GM19468 (cell line): ENCODE measurements around the gene RGS12.
A peak's percentile ranks its signal among the peaks of the same experiment; 100 is the strongest.
"Not testable (repeated sequence)": the region's sequence is repeated elsewhere in the genome, so short reads cannot be mapped to it uniquely, and the experiment has no call there.

Experiments used
- ATAC-seq: cut with Tn5 transposase; IDR thresholded peaks from one replicate; pipeline ENCODE4 v1.9.1; 2021; ENCODE audit warnings: mild to moderate bottlenecking, moderate library complexity, moderate number of reproducible peaks; ENCODE audit not compliant: unreplicated experiment; ENCODE audit errors: extremely low read depth

RGS12 gene

GRCh38 chr4:3293401-3294391 lies 875 bp downstream of the RGS12 start:
- ATAC-seq = no peak

GRCh38 chr4:3294401-3295241 lies 1.8 kb downstream of the RGS12 start:
- no peak for ATAC-seq

- no peak for ATAC-seq
Observed at GRCh38 chr4:3295837-3296624, 3.2 kb downstream of the RGS12 start.

- ATAC-seq = no peak
Observed at GRCh38 chr4:3296651-3297050, 3.8 kb downstream of the RGS12 start.

GRCh38 chr4:3297066-3297859 lies 4.4 kb downstream of the RGS12 start:
- ATAC-seq = no peak

GRCh38 chr4:3299122-3299975 lies 6.5 kb downstream of the RGS12 start:
- ATAC-seq = no peak

- no peak for ATAC-seq
Observed at GRCh38 chr4:3299976-3300671, 7.3 kb downstream of the RGS12 start.

GRCh38 chr4:3300882-3301281 lies 8.1 kb downstream of the RGS12 start:
- not testable (repeated sequence) for ATAC-seq

- no peak for ATAC-seq
Observed at GRCh38 chr4:3301450-3302172, 8.8 kb downstream of the RGS12 start.

- ATAC-seq = peak; percentile 56
Observed at GRCh38 chr4:3302173-3302785, 9.5 kb downstream of the RGS12 start.

- no peak for ATAC-seq
Observed at GRCh38 chr4:3302786-3303564, 10.2 kb downstream of the RGS12 start.

- no peak for ATAC-seq
Observed at GRCh38 chr4:3303565-3303824, 10.7 kb downstream of the RGS12 start.

GRCh38 chr4:3303923-3304710 lies 11.3 kb downstream of the RGS12 start:
- no peak for ATAC-seq

- no peak for ATAC-seq
Observed at GRCh38 chr4:3304831-3305609, 12.2 kb downstream of the RGS12 start.
